GM12891 (cell line): Measurements from ENCODE around the gene EHD3.

Experiments
- DNase-seq: peaks from one replicate; pipeline ENCODE4 v3.0.0; 2011; ENCODE audit warnings: low spot score; ENCODE audit not compliant: insufficient read length
- FAIRE-seq: peaks from 2 replicates; lab custom pipeline; 2011; peaks lifted over from hg19 to GRCh38; lab: Jason Lieb, UNC
- PAX5 ChIP-seq: IDR thresholded peaks from 2 replicates; pipeline ENCODE4 v1.6.1; 2011; ENCODE audit warnings: low read length, moderate library complexity, mild to moderate bottlenecking; ENCODE audit not compliant: insufficient read depth, severe bottlenecking
- POLR2A ChIP-seq: IDR thresholded peaks from 2 replicates; pipeline ENCODE4 v1.6.1; 2011; ENCODE audit warnings: low read depth, low read length, control low read depth
- POLR2AphosphoS5 ChIP-seq: IDR thresholded peaks from 2 replicates; pipeline ENCODE4 v1.6.1; 2011; ENCODE audit warnings: low read depth, low read length, control low read depth
- POU2F2 ChIP-seq: IDR thresholded peaks from 2 replicates; pipeline ENCODE4 v1.6.1; 2011; ENCODE audit warnings: low read depth, mild to moderate bottlenecking, control low read depth, low read length, moderate library complexity
- SPI1 ChIP-seq: IDR thresholded peaks from 2 replicates; pipeline ENCODE4 v1.6.1; 2011; ENCODE audit warnings: low read depth, low read length, control low read depth
- TAF1 ChIP-seq: IDR thresholded peaks from 2 replicates; pipeline ENCODE4 v1.6.1; 2011; ENCODE audit warnings: low read depth, low read length, control low read depth

Gene EHD3

DNA sequence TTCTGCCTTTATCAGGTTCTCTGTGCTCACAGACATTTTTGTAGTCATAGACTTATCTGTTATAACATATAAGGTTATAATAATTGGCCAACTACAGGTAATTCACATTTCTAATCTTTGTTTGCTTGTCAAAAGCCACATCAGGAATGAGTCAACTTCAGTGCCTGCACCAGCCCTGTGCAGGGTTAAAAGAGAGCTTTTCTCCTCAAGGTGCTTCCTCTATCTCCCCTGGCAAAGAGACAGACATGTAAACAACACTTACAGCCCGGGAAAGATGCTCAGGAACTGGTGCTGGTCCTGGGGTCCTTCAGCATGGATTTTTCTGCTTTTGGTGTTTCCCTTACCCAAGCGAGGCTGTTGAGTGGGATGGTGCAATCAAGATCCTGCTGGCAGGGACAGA, 7.7 kb upstream of the EHD3 start:
- FAIRE-seq (no peak), DNase-seq (no peak)

DNA sequence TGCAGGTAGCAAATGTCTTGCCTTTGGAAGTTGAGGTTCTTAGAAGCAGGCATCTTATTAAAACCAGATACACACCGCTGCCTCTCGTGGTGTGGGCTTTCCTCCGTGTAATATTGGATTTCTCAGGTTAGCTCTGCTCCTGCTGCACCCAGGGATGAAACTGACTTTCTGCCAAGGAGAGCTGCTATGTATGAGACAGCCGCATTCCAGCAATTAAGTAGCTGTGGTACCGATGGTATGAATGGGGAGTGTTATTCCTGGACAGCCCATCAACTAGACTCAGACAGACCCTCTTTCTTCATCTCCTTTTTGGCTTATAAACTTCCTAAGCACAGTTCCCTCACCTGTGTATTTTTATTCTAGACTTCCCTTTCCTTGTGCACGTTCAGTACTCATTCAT, 6.8 kb upstream of the EHD3 start:
- no peak for DNase-seq
- TF ChIP-seq PAX5 (no peak), TAF1 (no peak), POLR2AphosphoS5 (no peak), POLR2A (no peak), SPI1 (no peak), POU2F2 (no peak)
- no peak for FAIRE-seq

More for the DNA sequence above, 7.7 kb upstream of the EHD3 start:
- TF ChIP-seq POU2F2 (no peak), POLR2A (no peak), SPI1 (no peak), PAX5 (no peak), TAF1 (no peak), POLR2AphosphoS5 (no peak)

DNA sequence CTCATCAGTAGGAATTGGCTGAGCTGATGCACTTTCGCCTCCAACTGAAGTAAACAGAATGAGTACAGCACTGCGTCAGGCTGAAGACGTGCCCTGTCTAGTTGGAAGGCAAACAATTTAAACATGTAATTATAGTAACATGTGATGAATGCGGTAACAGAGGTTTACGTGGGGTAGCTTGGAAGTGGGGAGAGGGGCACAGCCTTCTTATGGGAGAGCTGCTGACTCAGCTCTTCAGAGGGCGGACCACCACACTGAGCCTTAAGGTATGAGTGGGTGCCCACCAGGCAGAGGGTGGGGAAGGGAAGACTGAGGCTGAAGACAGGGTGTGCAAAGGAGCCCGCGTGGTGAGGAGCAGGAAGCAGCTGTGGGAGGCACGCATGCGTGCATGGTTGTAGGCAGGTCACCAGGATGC, 6.2 kb upstream of the EHD3 start:
- FAIRE-seq, result no peak
- DNase-seq, result no peak
- TF ChIP-seq PAX5 (no peak), SPI1 (no peak), POLR2A (no peak), POU2F2 (no peak), POLR2AphosphoS5 (no peak), TAF1 (no peak)

DNA sequence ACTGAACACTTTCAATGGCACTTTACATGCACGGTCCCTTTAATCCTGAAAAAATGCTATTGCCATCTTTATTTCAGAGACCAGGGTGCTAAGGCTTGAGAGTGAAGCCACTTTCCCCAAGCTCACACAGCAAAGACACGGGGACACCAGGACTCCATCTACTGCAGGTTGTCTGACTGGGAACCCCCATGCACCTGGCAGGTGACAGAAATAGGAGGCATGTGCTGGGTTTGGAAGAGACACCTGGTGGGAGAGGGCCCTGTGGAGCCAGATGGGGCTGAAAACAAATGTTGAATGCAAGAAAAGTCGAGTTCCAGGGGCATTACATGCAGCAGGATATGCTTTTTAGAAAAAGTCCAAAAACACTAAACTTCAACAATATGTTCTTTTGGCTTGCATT, 5.2 kb upstream of the EHD3 start:
- FAIRE-seq, result no peak
- no peak for DNase-seq
- TF ChIP-seq SPI1 (no peak), POLR2A (no peak), POU2F2 (no peak), PAX5 (no peak), POLR2AphosphoS5 (no peak), TAF1 (no peak)

DNA sequence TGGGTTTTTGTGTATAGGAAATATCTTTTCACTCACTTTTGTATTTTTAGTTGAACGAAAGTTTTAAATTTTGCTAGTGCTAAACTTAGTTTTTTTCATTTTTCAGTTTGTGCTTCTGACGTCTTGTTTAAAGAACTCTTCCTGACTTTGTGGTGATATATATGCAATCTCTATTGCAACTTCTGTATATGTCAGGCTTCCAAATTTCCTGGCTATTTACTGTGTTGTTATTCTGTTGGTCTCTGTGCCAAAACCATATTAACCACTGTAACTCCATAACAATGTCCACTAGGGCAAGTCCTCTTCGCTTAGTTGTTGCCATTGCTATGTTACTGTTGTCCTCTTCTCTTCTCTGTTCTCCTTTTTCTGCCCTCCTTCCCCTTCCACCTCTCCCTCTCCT, 3.2 kb upstream of the EHD3 start:
- no peak for FAIRE-seq
- TF ChIP-seq TAF1 (no peak), POLR2A (no peak), PAX5 (no peak), POLR2AphosphoS5 (no peak), SPI1 (no peak), POU2F2 (no peak)
- DNase-seq, result no peak

DNA sequence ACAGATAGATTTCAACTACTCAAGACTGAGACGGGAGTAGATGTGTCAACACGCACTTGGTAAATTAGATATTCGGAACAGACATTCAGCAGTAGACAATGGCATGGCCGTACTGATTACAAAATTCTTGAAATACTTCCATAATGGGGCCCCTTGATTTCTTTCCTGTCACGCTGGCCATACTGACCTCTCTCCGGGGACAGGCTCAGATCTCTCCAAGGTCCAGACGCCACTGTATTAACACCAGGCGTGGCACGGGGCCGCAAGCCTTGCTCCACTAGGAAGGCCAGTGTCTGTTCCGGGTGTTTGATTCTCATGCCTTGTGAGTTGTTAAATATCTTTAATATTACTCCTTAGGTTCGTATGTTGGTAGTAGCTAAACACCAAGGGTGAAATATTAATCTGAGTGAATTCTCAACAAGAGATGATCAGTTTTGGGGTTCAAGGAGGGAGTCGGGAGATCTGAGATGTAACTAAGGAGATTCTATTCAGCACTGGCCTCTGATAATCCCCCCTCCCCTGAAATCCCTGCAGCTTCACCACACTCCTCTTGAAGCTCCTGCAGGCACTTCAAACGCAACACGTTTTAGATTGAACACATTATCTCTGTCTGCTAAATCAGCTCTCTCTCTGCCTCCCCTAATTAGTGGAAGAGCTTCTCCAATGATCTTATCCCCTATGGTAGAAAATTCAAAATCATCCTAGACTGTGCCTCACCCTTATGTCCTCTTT, 2.2 kb upstream of the EHD3 start:
- DNase-seq (no peak), FAIRE-seq (no peak)
- TF ChIP-seq TAF1 (no peak), POLR2AphosphoS5 (no peak), POU2F2 (no peak), SPI1 (no peak), PAX5 (no peak), POLR2A (no peak)

DNA sequence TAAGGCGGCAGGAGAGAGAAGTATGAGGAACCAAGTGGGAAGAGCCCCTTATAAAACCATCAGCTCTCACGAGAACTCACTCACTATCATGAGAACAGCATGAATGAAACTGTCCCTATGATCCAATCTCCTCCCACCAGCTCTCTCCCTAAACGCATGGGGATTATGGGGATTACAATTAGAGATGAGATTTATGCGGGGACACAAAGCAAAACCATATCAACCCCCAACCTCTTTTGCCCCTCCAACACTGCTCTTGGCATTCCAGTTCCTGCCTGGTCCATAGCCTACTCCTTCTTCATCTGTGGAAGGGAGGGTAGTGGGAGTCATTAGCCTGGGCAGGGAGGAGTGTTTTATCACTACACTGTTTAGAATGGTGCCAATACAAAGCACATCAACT, 1.4 kb upstream of the EHD3 start:
- no peak for DNase-seq
- TF ChIP-seq POLR2AphosphoS5 (no peak), PAX5 (no peak), POLR2A (no peak), SPI1 (no peak), POU2F2 (no peak)
- FAIRE-seq, result no peak

DNA sequence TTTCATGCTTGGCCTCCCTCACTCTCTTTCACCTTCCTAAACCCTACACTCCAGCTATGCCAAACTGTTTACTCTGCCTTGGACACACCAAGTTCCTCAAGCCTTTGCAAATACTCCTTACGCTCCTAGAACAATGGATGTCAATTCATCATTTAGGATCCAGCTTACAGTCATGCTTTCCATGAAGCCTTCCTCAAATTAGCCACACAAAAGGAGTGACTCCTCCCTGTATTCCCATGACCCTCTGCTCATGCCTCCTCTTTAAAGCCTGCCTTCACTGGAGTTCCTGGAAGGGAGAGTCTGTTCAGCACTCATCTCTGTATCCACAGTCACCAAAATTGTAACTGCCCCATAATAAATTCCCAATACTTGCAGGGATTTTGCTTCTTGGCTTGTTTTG, 721 bp upstream of the EHD3 start:
- FAIRE-seq (peak; percentile 52), DNase-seq (no peak)
- TF ChIP-seq TAF1 (no peak), PAX5 (no peak), POLR2AphosphoS5 (no peak), SPI1 (no peak), POLR2A (no peak)

DNA sequence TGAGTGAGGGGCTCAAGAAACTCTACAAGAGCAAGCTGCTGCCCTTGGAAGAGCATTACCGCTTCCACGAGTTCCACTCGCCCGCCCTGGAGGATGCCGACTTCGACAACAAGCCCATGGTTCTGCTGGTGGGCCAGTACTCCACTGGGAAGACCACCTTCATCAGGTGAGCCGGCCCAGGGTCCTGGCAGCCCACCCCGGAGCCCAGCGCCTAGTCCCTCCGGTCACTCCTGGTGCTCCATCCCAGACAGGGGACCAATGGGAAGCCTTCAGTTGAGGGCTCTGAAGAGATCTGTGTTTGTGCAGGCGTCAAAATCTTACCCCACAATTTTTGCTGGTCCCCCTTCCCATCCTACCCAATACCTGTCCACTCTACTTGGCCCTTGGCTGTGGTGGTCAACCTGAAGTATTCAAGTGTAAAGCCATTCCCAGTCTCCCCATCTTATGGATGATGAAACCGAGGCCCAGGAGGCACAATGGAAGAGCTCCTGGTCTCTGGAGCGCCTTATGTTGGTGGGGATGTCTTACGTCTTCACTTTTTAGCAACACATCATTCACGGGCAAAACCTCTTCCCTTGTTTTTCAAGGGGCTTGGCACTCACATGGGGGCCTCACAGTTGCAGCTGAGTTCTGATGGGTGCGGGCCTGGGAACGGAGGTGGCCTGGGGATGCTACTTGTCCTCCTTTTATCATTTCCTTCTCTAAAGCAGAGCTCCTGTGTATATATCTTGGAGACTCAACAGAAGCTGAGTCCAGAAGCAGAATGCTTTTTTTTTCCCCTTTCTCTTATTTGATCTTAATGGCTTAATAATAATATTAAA, 941 bp downstream of the EHD3 start:
- no peak for FAIRE-seq
- DNase-seq, result no peak
- no peak for TF ChIP-seq POLR2A

DNA sequence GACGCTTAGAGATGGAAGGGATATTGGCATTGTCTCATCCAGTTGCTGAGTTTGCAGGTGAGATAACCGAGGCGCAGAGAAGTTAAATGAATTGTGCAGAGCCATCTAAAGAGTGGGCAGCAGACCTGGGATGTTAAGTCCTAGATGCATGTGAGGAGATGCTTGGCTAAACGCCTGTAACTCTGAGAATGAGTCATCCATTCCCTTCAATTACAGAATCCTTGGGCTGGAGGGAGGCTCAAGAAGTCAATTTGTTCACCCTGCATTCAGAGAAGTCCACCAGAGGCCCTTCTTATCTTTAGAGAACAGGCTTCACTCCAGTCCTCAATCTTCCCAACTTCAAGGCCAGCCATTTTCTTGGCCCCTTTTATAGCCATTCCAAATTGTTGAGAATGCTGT, 1.6 kb downstream of the EHD3 start:
- no peak for DNase-seq
- TF ChIP-seq SPI1 (no peak), POLR2A (no peak), TAF1 (no peak), POU2F2 (no peak), POLR2AphosphoS5 (no peak), PAX5 (no peak)
- no peak for FAIRE-seq
